ENCODE results near the gene PAX8. TPM values are rescaled to one million over a fixed set of nuclear protein-coding genes. Genes with fewer than 3 reads are reported as not detected.

Gene PAX8
- total RNA-seq, 3 donors from 2014 or later: 0.73 to 1.1 (median 0.98) TPM

GRCh38 chr2:113219889-113220641, 58.7 kb downstream of the PAX8 start:
- H3K4me1 Mint-ChIP-seq (ENCODE audit: low read depth): peaks cover 16% of the 10 kb centered on the region
- DNase-seq (no peak), ATAC-seq (no peak)
- H3K36me3 Mint-ChIP-seq (ENCODE audit: insufficient read depth): no peaks in the 10 kb centered on the region
- no peaks in the 10 kb centered on the region for H3K9me3 Mint-ChIP-seq
- H3K4me3 Mint-ChIP-seq: no peak overlapping the region
- no peaks in the 10 kb centered on the region for H3K27me3 Mint-ChIP-seq (ENCODE audit: low read depth)

- no peak for DNase-seq
- H3K4me1 Mint-ChIP-seq (ENCODE audit: low read depth): peaks cover 16% of the 10 kb centered on the region
- no peak for ATAC-seq
- H3K27me3 Mint-ChIP-seq (ENCODE audit: low read depth): no peaks in the 10 kb centered on the region
- no peak overlapping the region for H3K4me3 Mint-ChIP-seq
- no peaks in the 10 kb centered on the region for H3K9me3 Mint-ChIP-seq
- no peaks in the 10 kb centered on the region for H3K36me3 Mint-ChIP-seq (ENCODE audit: insufficient read depth)
Measured at GRCh38 chr2:113219525-113219888, 59.2 kb downstream of the PAX8 start.

- ATAC-seq (no peak), DNase-seq (no peak)
- no peaks in the 10 kb centered on the region for H3K9me3 Mint-ChIP-seq
- no peak overlapping the region for H3K4me3 Mint-ChIP-seq
- peaks cover 16% of the 10 kb centered on the region for H3K4me1 Mint-ChIP-seq (ENCODE audit: low read depth)
- H3K36me3 Mint-ChIP-seq (ENCODE audit: insufficient read depth): no peaks in the 10 kb centered on the region
- H3K27me3 Mint-ChIP-seq (ENCODE audit: low read depth): no peaks in the 10 kb centered on the region
Measured at GRCh38 chr2:113219092-113219441, 59.7 kb downstream of the PAX8 start.

GRCh38 chr2:113218283-113219091, 60.2 kb downstream of the PAX8 start:
- no peak overlapping the region for H3K4me3 Mint-ChIP-seq
- H3K36me3 Mint-ChIP-seq (ENCODE audit: insufficient read depth): no peaks in the 10 kb centered on the region

GRCh38 chr2:113217455-113218282, 61.1 kb downstream of the PAX8 start:
- no peaks in the 10 kb centered on the region for H3K36me3 Mint-ChIP-seq (ENCODE audit: insufficient read depth)
- H3K4me1 Mint-ChIP-seq (ENCODE audit: low read depth): peaks cover 16% of the 10 kb centered on the region
- DNase-seq (no peak), ATAC-seq (peak in 1 of 2 donors; percentile 29)
- no peak overlapping the region for H3K4me3 Mint-ChIP-seq
- no peaks in the 10 kb centered on the region for H3K9me3 Mint-ChIP-seq
- no peaks in the 10 kb centered on the region for H3K27me3 Mint-ChIP-seq (ENCODE audit: low read depth)

More at GRCh38 chr2:113218283-113219091, 60.2 kb downstream of the PAX8 start:
- DNase-seq (no peak), ATAC-seq (no peak)
- no peaks in the 10 kb centered on the region for H3K27me3 Mint-ChIP-seq (ENCODE audit: low read depth)
- no peaks in the 10 kb centered on the region for H3K9me3 Mint-ChIP-seq
- H3K4me1 Mint-ChIP-seq (ENCODE audit: low read depth): peaks cover 16% of the 10 kb centered on the region

GRCh38 chr2:113216891-113217454, 61.7 kb downstream of the PAX8 start:
- ATAC-seq: no peak
- Mint-ChIP-seq H3K27me3 (ENCODE audit: low read depth) (no peaks in the 10 kb centered on the region), H3K36me3 (ENCODE audit: insufficient read depth) (no peaks in the 10 kb centered on the region), H3K9me3 (no peaks in the 10 kb centered on the region), H3K4me1 (ENCODE audit: low read depth) (peaks cover 16% of the 10 kb centered on the region), H3K4me3 (no peak overlapping the region)
- no peak for DNase-seq

- no peaks in the 10 kb centered on the region for H3K27me3 Mint-ChIP-seq (ENCODE audit: low read depth)
- no peaks in the 10 kb centered on the region for H3K9me3 Mint-ChIP-seq
- no peak overlapping the region for H3K4me3 Mint-ChIP-seq
- no peak for ATAC-seq
- no peaks in the 10 kb centered on the region for H3K36me3 Mint-ChIP-seq (ENCODE audit: insufficient read depth)
- no peak for DNase-seq
- H3K4me1 Mint-ChIP-seq (ENCODE audit: low read depth): peaks cover 16% of the 10 kb centered on the region
Measured at GRCh38 chr2:113216321-113216720, 62.4 kb downstream of the PAX8 start.

GRCh38 chr2:113215056-113215455, 63.7 kb downstream of the PAX8 start:
- Mint-ChIP-seq H3K36me3 (ENCODE audit: insufficient read depth) (no peaks in the 10 kb centered on the region), H3K4me3 (no peak overlapping the region), H3K9me3 (no peaks in the 10 kb centered on the region), H3K4me1 (ENCODE audit: low read depth) (peaks cover 16% of the 10 kb centered on the region), H3K27me3 (ENCODE audit: low read depth) (no peaks in the 10 kb centered on the region)
- no peak for ATAC-seq
- DNase-seq: no peak

- no peak for ATAC-seq
- H3K36me3 Mint-ChIP-seq (ENCODE audit: insufficient read depth): no peaks in the 10 kb centered on the region
Measured at GRCh38 chr2:113214141-113214540, 64.6 kb downstream of the PAX8 start.

GRCh38 chr2:113213061-113213930, 65.4 kb downstream of the PAX8 start:
- peaks cover 12% of the 10 kb centered on the region for H3K4me1 Mint-ChIP-seq (ENCODE audit: low read depth)
- H3K36me3 Mint-ChIP-seq (ENCODE audit: insufficient read depth): no peaks in the 10 kb centered on the region
- H3K4me3 Mint-ChIP-seq: no peak overlapping the region
- H3K27me3 Mint-ChIP-seq (ENCODE audit: low read depth): no peaks in the 10 kb centered on the region
- DNase-seq: no peak
- H3K9me3 Mint-ChIP-seq: no peaks in the 10 kb centered on the region
- no peak for ATAC-seq

More at GRCh38 chr2:113214141-113214540, 64.6 kb downstream of the PAX8 start:
- no peaks in the 10 kb centered on the region for H3K9me3 Mint-ChIP-seq
- DNase-seq: no peak
- H3K4me3 Mint-ChIP-seq: no peak overlapping the region
- H3K27me3 Mint-ChIP-seq (ENCODE audit: low read depth): no peaks in the 10 kb centered on the region
- peaks cover 16% of the 10 kb centered on the region for H3K4me1 Mint-ChIP-seq (ENCODE audit: low read depth)

- Mint-ChIP-seq H3K27me3 (ENCODE audit: low read depth) (no peaks in the 10 kb centered on the region), H3K4me1 (ENCODE audit: low read depth) (peaks cover 5% of the 10 kb centered on the region), H3K36me3 (ENCODE audit: insufficient read depth) (no peaks in the 10 kb centered on the region), H3K9me3 (no peaks in the 10 kb centered on the region), H3K4me3 (no peak overlapping the region)
- ATAC-seq (no peak), DNase-seq (no peak)
Measured at GRCh38 chr2:113212245-113213060, 66.3 kb downstream of the PAX8 start.

GRCh38 chr2:113211226-113212105, 67.3 kb downstream of the PAX8 start:
- no peaks in the 10 kb centered on the region for H3K36me3 Mint-ChIP-seq (ENCODE audit: insufficient read depth)
- no peak for ATAC-seq
- H3K27me3 Mint-ChIP-seq (ENCODE audit: low read depth): no peaks in the 10 kb centered on the region
- no peak overlapping the region for H3K4me3 Mint-ChIP-seq
- DNase-seq: no peak
- no peaks in the 10 kb centered on the region for H3K9me3 Mint-ChIP-seq
- no peaks in the 10 kb centered on the region for H3K4me1 Mint-ChIP-seq (ENCODE audit: low read depth)

Data from activated T-cell treated with anti-CD3 and anti-CD28 coated beads, Interleukin-2, amount 50 U/mL, for 4 hours (primary cell).